Measurements from ENCODE around the gene WDR36. TPM values are rescaled to one million over a fixed set of nuclear protein-coding genes. Genes with fewer than 3 reads are reported as not detected.

Gene WDR36
- total and polyA plus RNA-seq, 9 of the 15 experiments (the other 6 are each of a cell fraction or from before 2014, with no cell fraction given): 25.7 to 68.0 (median 41.5) TPM

GRCh38 chr5:111107371-111107770 is 15.2 kb downstream of the WDR36 start:
- no peak overlapping the region for H2AFZ ChIP-seq (ENCODE audit: low read depth, low read length)
- no TSS peak for BruUV-seq (replicated peaks)
- no peaks in the 10 kb centered on the region for H4K20me1 ChIP-seq (replicated peaks; ENCODE audit: control insufficient read depth, insufficient read depth, low read length)
- intact Hi-C loops (cut with micrococcal nuclease) (loop anchor here (2.0 kb wide), 1 partner anchor 17 kb away; no protein-coding TSS in a partner anchor), in situ Hi-C loops (cut with MboI) (loop anchor here (25.0 kb wide), 1 partner anchor 370 kb away; the partner anchor contains the start of genes SLC25A46 and TMEM232)
- no peak overlapping the region for H3K27ac ChIP-seq (ENCODE audit: extremely low read depth, low read depth, low read length)
- no peak overlapping the region for H3K4me2 ChIP-seq (ENCODE audit: insufficient read depth, low read length)
- DNase-seq (ENCODE audit: extremely low read depth in 1 of 4, low spot score in 3 of 4): no peak
- no peaks in the 10 kb centered on the region for H3K9me1 ChIP-seq (ENCODE audit: control insufficient read depth, insufficient read depth, low read length)
- H3K4me3 ChIP-seq: no peak overlapping the region
- peaks cover 2% of the 10 kb centered on the region; the same call in 1 of the 3 replicates for H3K79me2 ChIP-seq (ENCODE audit: control insufficient read depth, insufficient read depth, low read length)
- H3K4me1 ChIP-seq (replicated peaks in 1 of 2; ENCODE audit: control insufficient read depth in 2 of 2, insufficient read depth in 2 of 2, low read length in 2 of 2): no peaks in the 10 kb centered on the region
- ATAC-seq: no peak
- no peak for TF ChIP-seq POLR2AphosphoS2 (IDR thresholded peaks at IDR 0.05; ENCODE audit: low read length)
- TF ChIP-seq KDM5B (IDR thresholded peaks at IDR 0.05; ENCODE audit: insufficient replicate concordance, low read depth, low read length): no peak
- TF ChIP-seq L3MBTL2 (IDR thresholded peaks at IDR 0.05): no peak
- H3K27me3 ChIP-seq (ENCODE audit: control insufficient read depth in 2 of 2, insufficient read depth in 2 of 2, low read length in 2 of 2): no peaks in the 10 kb centered on the region
- H3K36me3 ChIP-seq (ENCODE audit: control insufficient read depth, insufficient read depth, low read length): peaks cover 99% of the 10 kb centered on the region
- CTCF ChIA-PET (ENCODE audit: low intra/inter-chr PET ratio): no interaction called here
- POLR2A ChIA-PET: interaction anchor here (1.6 kb wide), 1 partner anchor 14 kb away, joined by 4 read pairs; no protein-coding TSS in a partner anchor
- no peaks in the 10 kb centered on the region for H3K9me3 ChIP-seq (replicated peaks; ENCODE audit: control insufficient read depth, insufficient read depth, low read depth, low read length)
- no peak for FAIRE-seq
- 95% methylated on average over 2 of the region's 2 CpGs for WGBS (ENCODE audit: insufficient coverage, low coverage, missing lambda C conversion rate)
- no peak overlapping the region for H3K9ac ChIP-seq (ENCODE audit: insufficient read depth in 1 of 2, low read depth in 2 of 2, low read length in 2 of 2)

GRCh38 chr5:111111956-111112355 is 19.8 kb downstream of the WDR36 start:
- no peak overlapping the region for H3K9ac ChIP-seq (ENCODE audit: insufficient read depth in 1 of 2, low read depth in 2 of 2, low read length in 2 of 2)
- H3K79me2 ChIP-seq (ENCODE audit: control insufficient read depth, insufficient read depth, low read length): peaks cover 2% of the 10 kb centered on the region; the same call in 1 of the 3 replicates
- no peaks in the 10 kb centered on the region for H4K20me1 ChIP-seq (replicated peaks; ENCODE audit: control insufficient read depth, insufficient read depth, low read length)
- intact Hi-C loops (cut with micrococcal nuclease): no loop called here
- H3K36me3 ChIP-seq (ENCODE audit: control insufficient read depth, insufficient read depth, low read length): peaks cover 90% of the 10 kb centered on the region
- in situ Hi-C loops (cut with MboI): loop anchor here (25.0 kb wide), 1 partner anchor 375 kb away; the partner anchor contains the start of genes SLC25A46 and TMEM232
- no peaks in the 10 kb centered on the region for H3K27me3 ChIP-seq (ENCODE audit: control insufficient read depth in 2 of 2, insufficient read depth in 2 of 2, low read length in 2 of 2)
- no peak for ATAC-seq
- H3K4me2 ChIP-seq (ENCODE audit: insufficient read depth, low read length): no peak overlapping the region
- WGBS (ENCODE audit: insufficient coverage, low coverage, missing lambda C conversion rate): 97% methylated on average over 3 of the region's 3 CpGs
- H3K4me1 ChIP-seq (replicated peaks in 1 of 2; ENCODE audit: control insufficient read depth in 2 of 2, insufficient read depth in 2 of 2, low read length in 2 of 2): no peaks in the 10 kb centered on the region
- ChIA-PET CTCF (ENCODE audit: low intra/inter-chr PET ratio) (no interaction called here), POLR2A (no interaction called here)
- no peak overlapping the region for H3K27ac ChIP-seq (ENCODE audit: extremely low read depth, low read depth, low read length)
- no peaks in the 10 kb centered on the region for H3K9me1 ChIP-seq (ENCODE audit: control insufficient read depth, insufficient read depth, low read length)
- no peak for DNase-seq (ENCODE audit: extremely low read depth in 1 of 4, low spot score in 3 of 4)
- no peaks in the 10 kb centered on the region for H3K9me3 ChIP-seq (replicated peaks; ENCODE audit: control insufficient read depth, insufficient read depth, low read depth, low read length)
- no peak overlapping the region for H2AFZ ChIP-seq (ENCODE audit: low read depth, low read length)
- no TSS peak for BruUV-seq (replicated peaks)
- no peak overlapping the region for H3K4me3 ChIP-seq
- no peak for FAIRE-seq
- TF ChIP-seq, protein P1, sequence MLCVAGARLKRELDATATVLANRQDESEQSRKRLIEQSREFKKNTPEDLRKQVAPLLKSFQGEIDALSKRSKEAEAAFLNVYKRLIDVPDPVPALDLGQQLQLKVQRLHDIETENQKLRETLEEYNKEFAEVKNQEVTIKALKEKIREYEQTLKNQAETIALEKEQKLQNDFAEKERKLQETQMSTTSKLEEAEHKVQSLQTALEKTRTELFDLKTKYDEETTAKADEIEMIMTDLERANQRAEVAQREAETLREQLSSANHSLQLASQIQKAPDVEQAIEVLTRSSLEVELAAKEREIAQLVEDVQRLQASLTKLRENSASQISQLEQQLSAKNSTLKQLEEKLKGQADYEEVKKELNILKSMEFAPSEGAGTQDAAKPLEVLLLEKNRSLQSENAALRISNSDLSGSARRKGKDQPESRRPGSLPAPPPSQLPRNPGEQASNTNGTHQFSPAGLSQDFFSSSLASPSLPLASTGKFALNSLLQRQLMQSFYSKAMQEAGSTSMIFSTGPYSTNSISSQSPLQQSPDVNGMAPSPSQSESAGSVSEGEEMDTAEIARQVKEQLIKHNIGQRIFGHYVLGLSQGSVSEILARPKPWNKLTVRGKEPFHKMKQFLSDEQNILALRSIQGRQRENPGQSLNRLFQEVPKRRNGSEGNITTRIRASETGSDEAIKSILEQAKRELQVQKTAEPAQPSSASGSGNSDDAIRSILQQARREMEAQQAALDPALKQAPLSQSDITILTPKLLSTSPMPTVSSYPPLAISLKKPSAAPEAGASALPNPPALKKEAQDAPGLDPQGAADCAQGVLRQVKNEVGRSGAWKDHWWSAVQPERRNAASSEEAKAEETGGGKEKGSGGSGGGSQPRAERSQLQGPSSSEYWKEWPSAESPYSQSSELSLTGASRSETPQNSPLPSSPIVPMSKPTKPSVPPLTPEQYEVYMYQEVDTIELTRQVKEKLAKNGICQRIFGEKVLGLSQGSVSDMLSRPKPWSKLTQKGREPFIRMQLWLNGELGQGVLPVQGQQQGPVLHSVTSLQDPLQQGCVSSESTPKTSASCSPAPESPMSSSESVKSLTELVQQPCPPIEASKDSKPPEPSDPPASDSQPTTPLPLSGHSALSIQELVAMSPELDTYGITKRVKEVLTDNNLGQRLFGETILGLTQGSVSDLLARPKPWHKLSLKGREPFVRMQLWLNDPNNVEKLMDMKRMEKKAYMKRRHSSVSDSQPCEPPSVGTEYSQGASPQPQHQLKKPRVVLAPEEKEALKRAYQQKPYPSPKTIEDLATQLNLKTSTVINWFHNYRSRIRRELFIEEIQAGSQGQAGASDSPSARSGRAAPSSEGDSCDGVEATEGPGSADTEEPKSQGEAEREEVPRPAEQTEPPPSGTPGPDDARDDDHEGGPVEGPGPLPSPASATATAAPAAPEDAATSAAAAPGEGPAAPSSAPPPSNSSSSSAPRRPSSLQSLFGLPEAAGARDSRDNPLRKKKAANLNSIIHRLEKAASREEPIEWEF (CRISPR knock-in tag; IDR thresholded peaks at IDR 0.05): no peak
- no peak for TF ChIP-seq RAD21 (CRISPR knock-in tag; conservative IDR thresholded peaks at IDR 0.05 in 1 of 2, IDR thresholded peaks at IDR 0.05 in 1 of 2)
- peak; percentile 91 for TF ChIP-seq ZNF316 (IDR thresholded peaks at IDR 0.05)
- TF ChIP-seq TRIM24 (IDR thresholded peaks at IDR 0.05): no peak
- TF ChIP-seq C11orf30 (IDR thresholded peaks at IDR 0.05; ENCODE audit: low read depth): peak; percentile 80
- TF ChIP-seq MAFK (IDR thresholded peaks at IDR 0.05; ENCODE audit: low read length): peak; percentile 87
- peak; percentile 81 for TF ChIP-seq MAFG (tag; conservative IDR thresholded peaks at IDR 0.05)
- no peak for TF ChIP-seq ZBTB1 (CRISPR knock-in tag; IDR thresholded peaks at IDR 0.05; ENCODE audit: borderline replicate concordance, low read depth)
- TF ChIP-seq TRIM28 (IDR thresholded peaks at IDR 0.05): no peak
